Peyer's patch (tissue), 4 donors: ENCODE measurements around the gene ATAD5. TPM values are rescaled to one million over a fixed set of nuclear protein-coding genes. Genes with fewer than 3 reads are reported as not detected.

ENCODE experiments used
- DNase-seq, 3 donors: peaks; one replicate each; pipeline ENCODE4 v3.0.0-alpha.2; 2017 to 2019
- H3K27ac ChIP-seq, 4 donors: fragments of 200-600 bp; sonication (generic); one replicate each; pipeline ENCODE4 v1.5.1; 2016 to 2019
- H3K27me3 ChIP-seq, 2 donors: fragments of 200-600 bp; sonication (generic); one replicate each; pipeline ENCODE4 v1.5.1; 2019
- H3K36me3 ChIP-seq, 3 donors: fragments of 200-600 bp; sonication (generic); one replicate each; pipeline ENCODE4 v1.5.1; 2016 to 2019
- H3K4me1 ChIP-seq, 4 donors: fragments of 200-600 bp; sonication (generic); one replicate each; pipeline ENCODE4 v1.5.1; 2016 to 2019
- H3K4me3 ChIP-seq, 4 donors: fragments of 200-600 bp; sonication (generic); 1 replicate in 3 of 4; 2 replicates in 1 of 4; pipeline ENCODE4 v1.5.1; 2016 to 2019; ENCODE audit warnings: mild to moderate bottlenecking in 1 of 4
- H3K9me3 ChIP-seq, 4 donors: fragments of 200-600 bp; sonication (generic); one replicate each; pipeline ENCODE4 v1.5.1; 2016 to 2019; ENCODE audit warnings: mild to moderate bottlenecking in 1 of 4
- CTCF ChIP-seq, 6 experiments: fragments of 450-650 bp in 4 of 6; fragments of 200-600 bp in 2 of 6; sonication (generic) in 1 of 6; IDR thresholded peaks; one replicate each; pipeline ENCODE4 v1.5.1; 2017 to 2019; ENCODE audit warnings: antibody characterized with exemption in 6 of 6, mild to moderate bottlenecking in 3 of 6, moderate library complexity in 1 of 6
- POLR2A ChIP-seq, 2 donors: fragments of 450-650 bp; IDR thresholded peaks; one replicate each; pipeline ENCODE4 v1.5.1; 2017; ENCODE audit warnings: antibody characterized with exemption in 2 of 2, mild to moderate bottlenecking in 2 of 2, moderate library complexity in 2 of 2
- total RNA-seq, 4 donors: library from RNA; depleted of rRNA; stranded (reverse); fragments of >200 nt; gene quantifications; one replicate each; pipeline ENCODE4 v1.1.0, GENCODE V29; 2016

Gene ATAD5
- total RNA-seq, 4 donors from 2014 or later: 2.3 to 14.0 (median 2.6) TPM

- Histone ChIP-seq H3K27me3 (peaks cover 0 to 5% of the 10 kb centered on the region in 2 donors), H3K4me1 (peaks cover 0 to 6% (median 2%) of the 10 kb centered on the region in 4 donors), H3K27ac (no peak overlapping the region), H3K36me3 (no peaks in the 10 kb centered on the region), H3K9me3 (no peaks in the 10 kb centered on the region), H3K4me3 (no peak overlapping the region)
- TF ChIP-seq CTCF (IDR thresholded peaks at IDR 0.05): no peak
- no peak for TF ChIP-seq POLR2A (IDR thresholded peaks at IDR 0.05)
- no peak for DNase-seq
Measured at GRCh38 chr17:30917050-30917449, 85.3 kb downstream of the ATAD5 start.

GRCh38 chr17:30920282-30920681 lies 88.5 kb downstream of the ATAD5 start:
- DNase-seq: no peak
- H3K9me3 ChIP-seq: no peaks in the 10 kb centered on the region
- H3K36me3 ChIP-seq: no peaks in the 10 kb centered on the region
- TF ChIP-seq POLR2A (IDR thresholded peaks at IDR 0.05): no peak
- no peak for TF ChIP-seq CTCF (IDR thresholded peaks at IDR 0.05)
- H3K4me3 ChIP-seq: no peak overlapping the region
- H3K27me3 ChIP-seq: peaks cover 0 to 12% of the 10 kb centered on the region in 2 donors
- no peak overlapping the region for H3K27ac ChIP-seq
- peaks cover 3 to 14% (median 9%) of the 10 kb centered on the region in 4 donors for H3K4me1 ChIP-seq

GRCh38 chr17:30920683-30921543 lies 89.1 kb downstream of the ATAD5 start:
- H3K9me3 ChIP-seq: no peaks in the 10 kb centered on the region
- peak overlapping the region in 1 of 4 donors; percentile 59 for H3K27ac ChIP-seq

GRCh38 chr17:30921544-30922196 lies 89.9 kb downstream of the ATAD5 start, which contains the start of gene ADAP2:
ADAP2 (plus strand) TSS chr17:30921945; CDS start chr17:30922015, 70 bp downstream.
- peak within 1 kb of the TSS; percentile 36 to 70 (median 63) for H3K27ac ChIP-seq
- H3K4me3 ChIP-seq: peak within 1 kb of the TSS; percentile 46 to 73 (median 66)
- H3K27me3 ChIP-seq: peaks cover 0 to 12% of the 10 kb centered on the region in 2 donors
- H3K9me3 ChIP-seq: no peaks in the 10 kb centered on the region
- TF ChIP-seq CTCF (IDR thresholded peaks at IDR 0.05) (peak in 2 of 6 experiments; percentile 11 to 27), POLR2A (IDR thresholded peaks at IDR 0.05) (no peak)
- H3K36me3 ChIP-seq: no peaks in the 10 kb centered on the region
- H3K4me1 ChIP-seq: peaks cover 3 to 14% (median 9%) of the 10 kb centered on the region in 4 donors
- DNase-seq: peak; percentile 36 to 80 (median 77)

More at GRCh38 chr17:30920683-30921543, 89.1 kb downstream of the ATAD5 start:
- Histone ChIP-seq H3K27me3 (peaks cover 0 to 12% of the 10 kb centered on the region in 2 donors), H3K4me3 (peak overlapping the region in 2 of 4 donors; percentile 65 to 73), H3K36me3 (no peaks in the 10 kb centered on the region), H3K4me1 (peaks cover 3 to 14% (median 9%) of the 10 kb centered on the region in 4 donors)
- TF ChIP-seq POLR2A (IDR thresholded peaks at IDR 0.05): no peak
- no peak for TF ChIP-seq CTCF (IDR thresholded peaks at IDR 0.05)
- no peak for DNase-seq

- H3K4me3 ChIP-seq: peak overlapping the region; percentile 46 to 73 (median 66)
- H3K27me3 ChIP-seq: peaks cover 0 to 12% of the 10 kb centered on the region in 2 donors
- H3K4me1 ChIP-seq: peaks cover 3 to 14% (median 9%) of the 10 kb centered on the region in 4 donors
- H3K36me3 ChIP-seq: no peaks in the 10 kb centered on the region
- DNase-seq: peak in 2 of 3 donors; percentile 47 to 53
- no peaks in the 10 kb centered on the region for H3K9me3 ChIP-seq
- TF ChIP-seq POLR2A (IDR thresholded peaks at IDR 0.05) (no peak), CTCF (IDR thresholded peaks at IDR 0.05) (no peak)
- H3K27ac ChIP-seq: peak overlapping the region; percentile 36 to 70 (median 63)
Measured at GRCh38 chr17:30922235-30923030, 90.7 kb downstream of the ATAD5 start.
